GM21447 (cell line): ENCODE measurements around the gene GCSAML.
"Not testable (repeated sequence)": the region's sequence is repeated elsewhere in the genome, so short reads cannot be mapped to it uniquely, and the experiment has no call there.

Experiments used
- ATAC-seq: cut with Tn5 transposase; IDR thresholded peaks from one replicate; pipeline ENCODE4 v1.9.1; 2021; ENCODE audit not compliant: unreplicated experiment

Gene GCSAML

DNA sequence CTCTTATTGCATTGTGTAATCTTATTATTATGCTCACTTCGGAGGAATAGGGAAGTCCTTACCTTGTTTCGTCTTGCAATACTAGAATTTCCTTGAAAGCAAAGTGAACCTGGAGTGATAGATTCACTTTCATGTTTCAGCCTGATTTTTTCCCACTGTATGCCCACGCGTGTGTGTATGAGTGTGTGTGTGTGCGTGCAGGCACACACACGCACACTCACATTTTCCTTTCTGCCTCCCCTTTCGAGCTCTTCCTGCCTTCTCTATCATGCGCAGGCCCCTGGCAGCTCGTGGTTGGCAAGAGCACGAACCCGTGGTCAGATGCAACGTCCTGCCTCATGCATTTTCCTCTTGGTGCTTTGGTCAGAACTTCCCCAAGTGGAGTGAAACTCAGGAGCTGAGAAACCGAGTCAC is at the start of gene GCSAML:
TSS of gene GCSAML (plus strand) at position 366 of the 414 bp plus-strand sequence. CDS start 58 bp downstream, outside the sequence.
- no peak for ATAC-seq

GRCh38 chr1:247500865-247501264 is 48.1 kb upstream of the GCSAML start:
- no peak for ATAC-seq

GRCh38 chr1:247506831-247507230 is 42.1 kb upstream of the GCSAML start:
- no peak for ATAC-seq

- no peak for ATAC-seq
Measured at GRCh38 chr1:247517795-247518612, 30.9 kb upstream of the GCSAML start.

DNA sequence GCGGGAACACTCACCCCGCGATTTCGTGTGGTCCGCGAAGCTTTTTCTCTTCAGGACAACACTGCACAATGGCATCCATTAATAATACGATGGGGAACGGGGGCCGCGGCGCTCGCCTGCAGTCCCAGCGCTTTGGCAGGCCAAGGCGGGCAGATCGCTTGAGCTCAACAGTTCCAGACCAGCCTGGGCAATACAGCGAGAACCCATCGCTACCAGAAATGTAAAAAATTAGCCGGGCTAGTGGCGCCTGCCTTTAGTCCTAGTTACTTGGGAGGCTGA is 30.4 kb upstream of the GCSAML start:
- ATAC-seq = no peak

GRCh38 chr1:247521886-247522285 is 27.0 kb upstream of the GCSAML start:
- not testable (repeated sequence) for ATAC-seq

DNA sequence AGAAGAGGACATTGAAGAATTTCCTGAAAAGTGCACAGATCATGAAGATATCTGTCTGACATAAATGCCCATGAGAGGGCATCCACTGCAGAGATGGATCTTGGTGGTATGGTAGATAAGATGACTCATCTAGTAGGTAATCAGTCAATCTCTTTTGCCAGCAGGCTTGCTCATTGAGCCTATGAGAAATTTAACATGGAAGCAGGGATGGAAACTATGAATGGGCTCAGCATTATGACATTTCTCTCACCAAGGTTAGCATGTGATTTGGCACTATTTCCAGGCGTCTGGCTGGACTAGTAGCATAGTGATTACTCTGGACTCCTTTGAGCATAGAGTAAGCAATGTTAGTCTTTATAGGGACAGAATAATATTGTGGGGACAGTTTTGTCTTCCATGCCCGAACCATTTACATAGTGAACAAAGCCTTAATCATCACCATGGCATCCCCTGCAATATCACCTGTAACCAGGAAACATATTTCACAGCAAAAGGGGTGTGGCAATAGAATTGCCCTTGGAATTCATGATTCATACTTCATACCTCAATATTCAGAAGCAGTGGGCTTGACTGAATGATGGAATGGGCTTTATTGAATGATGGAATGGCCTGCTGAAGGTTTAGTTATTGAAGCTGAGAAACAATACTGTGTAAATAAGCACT is 20.0 kb upstream of the GCSAML start:
- no peak for ATAC-seq

GRCh38 chr1:247529771-247530355 is 19.1 kb upstream of the GCSAML start:
- ATAC-seq = no peak

GRCh38 chr1:247530785-247531184 is 18.1 kb upstream of the GCSAML start:
- ATAC-seq = no peak

DNA sequence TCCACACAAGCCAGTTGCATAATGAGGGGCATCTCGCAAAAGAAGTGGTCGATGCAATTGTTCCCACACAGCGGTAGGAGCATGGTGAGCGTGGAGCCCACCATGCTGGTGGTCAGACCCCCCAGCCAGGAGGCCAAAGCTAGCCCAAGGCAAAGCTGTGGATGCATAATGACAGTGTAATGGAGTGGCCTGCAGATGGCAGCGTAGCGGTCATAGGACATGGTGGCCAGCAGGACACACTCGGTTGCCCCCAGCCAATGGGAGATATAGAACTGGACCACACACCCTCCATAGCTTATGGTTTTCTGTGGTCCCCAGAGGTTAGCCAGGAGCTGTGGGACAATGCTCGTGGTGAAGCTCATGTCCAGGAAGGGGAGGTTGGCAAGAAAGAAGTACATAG is 17.0 kb upstream of the GCSAML start:
- no peak for ATAC-seq

DNA sequence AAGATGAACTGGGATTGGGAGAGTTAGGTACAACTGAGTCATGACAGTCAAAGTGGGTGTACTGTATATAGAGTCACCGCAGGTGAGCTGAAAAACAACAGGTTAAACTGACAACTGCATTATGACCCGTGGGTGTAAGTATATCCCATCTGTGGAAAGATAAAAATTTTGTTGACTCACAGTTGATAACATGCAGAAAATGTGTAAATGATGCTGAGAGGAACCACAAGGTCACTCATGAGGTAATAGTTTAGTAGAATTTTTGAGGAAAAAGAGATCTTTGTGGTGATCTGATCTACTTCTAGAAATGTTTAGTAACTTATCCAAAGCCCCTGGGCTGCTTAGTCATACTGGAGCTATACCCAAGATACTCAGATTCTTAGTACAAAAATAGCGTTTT is 13.5 kb upstream of the GCSAML start:
- ATAC-seq = no peak

DNA sequence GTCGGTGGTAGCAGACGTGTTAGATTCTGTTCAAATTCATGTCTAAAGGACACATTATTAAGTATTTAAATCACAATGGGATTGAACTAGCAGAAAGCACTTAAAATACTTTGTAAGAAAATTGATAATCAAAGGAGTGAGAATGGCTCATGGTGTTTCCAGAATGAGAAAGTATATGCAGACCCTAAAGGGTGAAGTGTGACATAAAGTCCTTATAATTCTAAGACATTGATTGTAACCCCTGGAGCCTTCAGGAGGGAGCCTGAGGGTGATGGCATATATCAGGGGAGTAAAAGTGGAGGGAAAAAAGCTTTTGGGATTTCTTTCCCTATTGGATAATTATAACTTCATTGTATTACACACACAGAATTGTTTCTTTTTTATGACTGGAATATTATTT is 12.6 kb upstream of the GCSAML start, which contains the start of gene OR2C3:
TSS of gene OR2C3 (minus strand) at position 101 of the 400 bp plus-strand sequence. CDS start 3,929 bp downstream, outside the sequence.
- ATAC-seq = no peak

GRCh38 chr1:247538561-247538960 is 10.4 kb upstream of the GCSAML start:
- ATAC-seq = no peak

- ATAC-seq = no peak
Measured at GRCh38 chr1:247539215-247539614, 9.7 kb upstream of the GCSAML start.

DNA sequence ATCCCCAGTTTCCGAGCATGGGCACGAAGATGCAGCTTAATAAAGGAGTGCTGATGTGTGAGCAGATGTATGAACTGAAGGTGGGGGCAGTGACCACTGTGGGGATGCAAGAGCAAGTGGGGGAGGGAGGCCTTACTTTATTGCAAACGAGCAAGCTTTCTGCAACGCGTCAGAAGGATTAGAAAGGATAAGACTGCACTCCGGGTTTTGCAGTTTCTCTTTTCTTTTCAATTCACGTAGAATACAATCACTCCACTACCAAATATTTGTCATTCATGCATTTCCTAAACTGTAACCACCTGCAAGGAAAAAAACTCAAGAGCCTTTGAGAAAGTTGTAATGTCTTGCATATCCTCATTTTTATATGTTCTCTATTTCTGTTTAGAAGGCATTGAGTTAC is 8.4 kb upstream of the GCSAML start:
- no peak for ATAC-seq

DNA sequence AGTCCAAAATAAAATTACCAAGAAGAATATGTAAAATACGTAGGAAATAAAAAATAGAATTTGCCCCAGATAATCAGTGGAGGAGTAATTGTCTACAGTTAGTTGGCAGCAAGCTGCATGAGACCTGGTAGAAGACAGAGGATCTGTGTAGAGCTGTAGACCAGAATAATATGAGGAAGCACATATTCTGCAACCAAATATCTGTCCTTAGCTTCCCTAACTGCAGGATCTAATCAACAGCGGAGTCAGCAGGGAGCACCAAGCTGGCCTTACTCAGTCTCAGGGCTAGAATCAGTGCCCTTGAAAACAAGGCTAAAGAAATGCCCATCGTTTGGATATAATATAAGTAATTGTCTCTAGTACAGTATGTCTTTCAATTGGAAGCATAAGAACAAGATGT is 6.1 kb upstream of the GCSAML start:
- no peak for ATAC-seq

DNA sequence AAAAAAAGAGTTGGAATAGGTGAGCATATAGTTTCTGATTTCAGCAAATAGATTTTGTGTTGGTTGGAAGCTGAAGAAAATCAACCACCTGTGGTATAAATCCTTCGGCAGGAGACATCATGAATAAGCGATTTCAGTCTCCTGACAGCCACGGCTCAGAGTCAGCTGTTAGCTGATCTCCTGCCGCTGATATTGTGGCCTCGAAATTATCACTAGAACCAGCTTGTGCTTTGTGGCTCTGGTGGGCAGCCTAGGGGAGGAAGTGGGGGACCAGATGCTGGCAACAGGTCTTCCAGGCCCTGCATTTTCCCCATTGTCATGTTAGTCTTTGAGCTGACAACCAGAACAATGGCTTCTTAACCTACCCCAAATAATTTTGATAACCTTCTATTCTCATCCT is 842 bp upstream of the GCSAML start:
- no peak for ATAC-seq

GRCh38 chr1:247551721-247552120 is 2.8 kb downstream of the GCSAML start:
- no peak for ATAC-seq

GRCh38 chr1:247552231-247552630 is 3.3 kb downstream of the GCSAML start:
- ATAC-seq = no peak

GRCh38 chr1:247557926-247558674 is 9.2 kb downstream of the GCSAML start:
- no peak for ATAC-seq

DNA sequence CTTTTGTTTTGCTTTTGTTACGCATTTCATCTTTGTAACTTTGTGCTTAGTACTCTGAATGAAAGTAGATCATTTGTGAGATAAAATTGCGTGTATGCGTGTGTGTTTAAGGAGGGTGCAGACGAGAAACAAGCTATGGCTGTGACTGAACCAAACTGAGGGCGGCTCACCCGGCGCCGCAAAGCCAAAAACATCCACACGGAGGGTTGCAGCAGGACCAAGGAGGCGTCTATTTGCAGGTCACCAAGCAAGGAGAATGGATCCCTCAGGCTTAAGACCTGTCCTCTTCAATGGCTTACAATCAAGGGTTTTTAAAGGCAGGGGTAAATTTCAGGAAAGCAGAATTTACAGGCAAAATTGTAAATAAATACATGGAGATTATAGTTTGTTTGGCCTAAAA is 12.8 kb downstream of the GCSAML start:
- ATAC-seq = no peak
